ENCODE results near the gene CAPN5.

The CAPN5 gene

GRCh38 chr11:77125695-77126094, 58.9 kb downstream of the CAPN5 start:
- intact Hi-C loops (cut with DNase I), result loop anchor here (5.0 kb wide), 1 partner anchor 422 kb away; no protein-coding TSS in a partner anchor
- peak in 3 of 10 donors; percentile 18 to 63 (median 33) for DNase-seq

- DNase-seq, result peak in 4 of 10 donors; percentile 25 to 71 (median 62)
These were observed 59.5 kb downstream of the CAPN5 start for GRCh38 chr11:77126156-77126775.

GRCh38 chr11:77126861-77127234, 60.1 kb downstream of the CAPN5 start:
- intact Hi-C loops (cut with DNase I), result loop anchor here (1.0 to 5.0 kb wide), 2 partner anchors 61 to 420 kb away; no protein-coding TSS in a partner anchor
- DNase-seq, result no peak

More at GRCh38 chr11:77126156-77126775, 59.5 kb downstream of the CAPN5 start:
- intact Hi-C loops (cut with DNase I), result loop anchor here (5.0 kb wide), 1 partner anchor 421 kb away; no protein-coding TSS in a partner anchor

- intact Hi-C loops (cut with DNase I), result loop anchor here (1.0 to 5.0 kb wide), 2 partner anchors 61 to 420 kb away; no protein-coding TSS in a partner anchor
- DNase-seq, result peak; percentile 25 to 95 (median 70)
These were observed 60.6 kb downstream of the CAPN5 start for GRCh38 chr11:77127235-77127911.

GRCh38 chr11:77127920-77128691, 61.3 kb downstream of the CAPN5 start, which contains the start of gene MYO7A:
MYO7A (plus strand) TSS chr11:77128246; CDS start chr11:77130635, 2,389 bp downstream.
- intact Hi-C loops (cut with DNase I), result loop anchor here (1.0 to 5.0 kb wide), 2 partner anchors 60 to 419 kb away; no protein-coding TSS in a partner anchor
- DNase-seq, result peak; percentile 33 to 93 (median 46)

- intact Hi-C loops (cut with DNase I), result loop anchor here (5.0 kb wide), 1 partner anchor 418 kb away; no protein-coding TSS in a partner anchor
- DNase-seq, result peak in 3 of 10 donors; percentile 49 to 63 (median 56)
These were observed 62.5 kb downstream of the CAPN5 start for GRCh38 chr11:77129069-77129841.

GRCh38 chr11:77129842-77130756, 63.3 kb downstream of the CAPN5 start:
- intact Hi-C loops (cut with DNase I), result loop anchor here (5.0 kb wide), 1 partner anchor 417 kb away; no protein-coding TSS in a partner anchor
- peak in 4 of 10 donors; percentile 16 to 66 (median 30) for DNase-seq

- peak in 5 of 10 donors; percentile 47 to 85 (median 81) for DNase-seq
- intact Hi-C loops (cut with DNase I), result no loop called here
These were observed 64.2 kb downstream of the CAPN5 start for GRCh38 chr11:77130763-77131513.

GRCh38 chr11:77131560-77131959, 64.8 kb downstream of the CAPN5 start:
- intact Hi-C loops (cut with DNase I), result no loop called here
- peak in 4 of 10 donors; percentile 16 to 72 (median 42) for DNase-seq

GRCh38 chr11:77135069-77135468, 68.3 kb downstream of the CAPN5 start:
- intact Hi-C loops (cut with DNase I), result no loop called here

GRCh38 chr11:77136074-77136473, 69.3 kb downstream of the CAPN5 start:
- peak in 1 of 10 donors; percentile 7 for DNase-seq
- intact Hi-C loops (cut with DNase I), result no loop called here

More at GRCh38 chr11:77135069-77135468, 68.3 kb downstream of the CAPN5 start:
- DNase-seq, result no peak

- DNase-seq, result peak in 1 of 10 donors; percentile 41
- intact Hi-C loops (cut with DNase I), result no loop called here
These were observed 70.1 kb downstream of the CAPN5 start for GRCh38 chr11:77136784-77137420.

GRCh38 chr11:77137421-77137820, 70.7 kb downstream of the CAPN5 start:
- DNase-seq, result peak in 1 of 10 donors; percentile 43
- intact Hi-C loops (cut with DNase I), result no loop called here

GRCh38 chr11:77138106-77138649, 71.4 kb downstream of the CAPN5 start:
- intact Hi-C loops (cut with DNase I), result no loop called here
- DNase-seq, result peak in 1 of 10 donors; percentile 73

GRCh38 chr11:77139201-77139600, 72.4 kb downstream of the CAPN5 start:
- intact Hi-C loops (cut with DNase I), result no loop called here
- DNase-seq, result peak in 2 of 10 donors; percentile 24 to 49

GRCh38 chr11:77140231-77140851, 73.6 kb downstream of the CAPN5 start:
- DNase-seq, result peak in 4 of 10 donors; percentile 19 to 70 (median 58)
- intact Hi-C loops (cut with DNase I), result no loop called here

Data from posterior cingulate gyrus (tissue), 11 donors.